Mesendoderm (in vitro differentiated cells): ENCODE data around the gene ST7.

Experiments
- DNase-seq: peaks from one replicate; pipeline ENCODE4 v3.0.0; 2013
- H2AK5ac ChIP-seq: 2 replicates; pipeline ENCODE4 v1.6.1; 2013; ENCODE audit warnings: low read length, inconsistent platforms
- H2BK120ac ChIP-seq: 2 replicates; pipeline ENCODE4 v1.6.1; 2013; ENCODE audit warnings: low read depth, mild to moderate bottlenecking, low read length, moderate library complexity, mixed read lengths
- H2BK15ac ChIP-seq: replicated peaks from 2 replicates; pipeline ENCODE4 v1.6.1; 2013; ENCODE audit warnings: low read depth, mild to moderate bottlenecking, moderate library complexity
- H2BK5ac ChIP-seq: 2 replicates; pipeline ENCODE4 v1.6.1; 2013; ENCODE audit warnings: low read length, inconsistent platforms
- H3K18ac ChIP-seq: 2 replicates; pipeline ENCODE4 v1.6.1; 2013; ENCODE audit warnings: mild to moderate bottlenecking, low read length, mixed read lengths
- H3K23ac ChIP-seq: one replicate; pipeline ENCODE4 v1.6.1; 2013; ENCODE audit warnings: low read length
- H3K27ac ChIP-seq: 2 replicates; pipeline ENCODE4 v1.5.1; 2013; ENCODE audit warnings: low read depth, mild to moderate bottlenecking, inconsistent platforms, low read length, moderate library complexity
- H3K27me3 ChIP-seq: 2 replicates; pipeline ENCODE4 v1.6.1; 2013; ENCODE audit warnings: low read length, control low read depth, mild to moderate bottlenecking, inconsistent platforms; ENCODE audit not compliant: insufficient read depth, poor library complexity
- H3K36me3 ChIP-seq: 2 replicates; pipeline ENCODE4 v1.6.1; 2013; ENCODE audit warnings: low read length, inconsistent platforms; ENCODE audit not compliant: control insufficient read depth, insufficient read depth
- H3K4ac ChIP-seq: one replicate; pipeline ENCODE4 v1.6.1; 2013; ENCODE audit warnings: low read depth, mild to moderate bottlenecking, low read length, moderate library complexity
- H3K4me1 ChIP-seq: 2 replicates; pipeline ENCODE4 v1.6.1; 2013; ENCODE audit warnings: low read depth, low read length, inconsistent platforms; ENCODE audit not compliant: control insufficient read depth
- H3K4me2 ChIP-seq: 2 replicates; pipeline ENCODE4 v1.6.1; 2013; ENCODE audit warnings: low read length
- H3K4me3 ChIP-seq: 2 replicates; pipeline ENCODE4 v1.5.1; 2013; ENCODE audit warnings: mild to moderate bottlenecking, low read length
- H3K56ac ChIP-seq: one replicate; pipeline ENCODE4 v1.6.1; 2013; ENCODE audit warnings: low read length
- H3K79me1 ChIP-seq: 2 replicates; pipeline ENCODE4 v1.6.1; 2013; ENCODE audit warnings: low read length, inconsistent platforms
- H3K79me2 ChIP-seq: 2 replicates; pipeline ENCODE4 v1.6.1; 2013; ENCODE audit warnings: mild to moderate bottlenecking, low read length; ENCODE audit not compliant: control insufficient read depth, insufficient read depth
- H3K9ac ChIP-seq: 2 replicates; pipeline ENCODE4 v1.6.1; 2013; ENCODE audit warnings: low read length, inconsistent platforms
- H4K5ac ChIP-seq: one replicate; pipeline ENCODE4 v1.6.1; 2013; ENCODE audit warnings: low read length
- H4K8ac ChIP-seq: one replicate; pipeline ENCODE4 v1.6.1; 2013; ENCODE audit warnings: low read depth, mild to moderate bottlenecking, control low read depth, low read length, moderate library complexity
- WGBS: extraction: QIAGEN DNeasy Blood & Tissue Kit; methylation state at CpG from one replicate; pipeline ENCODE4 v1.1.7; 2013; ENCODE audit warnings: low lambda C conversion rate, missing lambda C conversion rate; ENCODE audit not compliant: insufficient coverage; ENCODE audit errors: extremely low coverage; 5-methylcytosine and 5-hydroxymethylcytosine counted together

The ST7 gene

DNA sequence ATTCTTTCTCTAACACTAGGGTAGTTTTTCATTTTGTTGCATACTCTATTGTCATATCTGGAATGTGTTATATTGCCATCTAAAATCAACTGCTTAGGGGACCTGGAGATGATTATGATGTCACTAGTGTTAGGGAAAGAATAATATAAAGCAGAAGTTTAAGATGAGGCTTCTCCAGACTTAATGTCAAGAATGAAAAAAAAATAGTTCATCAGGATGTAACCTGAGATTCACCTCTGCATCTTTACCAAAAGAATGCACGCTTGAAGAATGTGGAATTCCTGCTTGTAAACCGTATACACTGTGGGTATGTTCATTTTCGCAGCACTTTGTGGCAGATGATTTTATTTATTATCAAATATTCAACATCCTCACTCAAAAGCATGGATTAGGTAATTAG, 184.6 kb downstream of the ST7 start:
- no peaks in the 10 kb centered on the region for H3K79me2 ChIP-seq
- no peak overlapping the region for H3K56ac ChIP-seq
- H3K4me1 ChIP-seq = peaks cover 6% of the 10 kb centered on the region
- no peak overlapping the region for H3K23ac ChIP-seq
- no peak overlapping the region for H3K4ac ChIP-seq
- no peak overlapping the region for H3K4me3 ChIP-seq
- H2BK5ac ChIP-seq = no peak overlapping the region
- H4K5ac ChIP-seq = no peak overlapping the region
- no CpG with 5 or more reads among the region's 3 CpGs for whole genome bisulfite sequencing
- no peaks in the 10 kb centered on the region for H3K36me3 ChIP-seq
- H2BK120ac ChIP-seq = no peak overlapping the region
- no peak overlapping the region for H4K8ac ChIP-seq
- H3K27me3 ChIP-seq = no peaks in the 10 kb centered on the region
- no peak for DNase-seq
- no peak overlapping the region for H3K27ac ChIP-seq
- H3K9ac ChIP-seq = no peak overlapping the region
- H3K79me1 ChIP-seq = no peaks in the 10 kb centered on the region
- no peak overlapping the region for H3K18ac ChIP-seq
- no peak overlapping the region for H2AK5ac ChIP-seq
- H2BK15ac ChIP-seq = no peak overlapping the region
- no peak overlapping the region for H3K4me2 ChIP-seq

DNA sequence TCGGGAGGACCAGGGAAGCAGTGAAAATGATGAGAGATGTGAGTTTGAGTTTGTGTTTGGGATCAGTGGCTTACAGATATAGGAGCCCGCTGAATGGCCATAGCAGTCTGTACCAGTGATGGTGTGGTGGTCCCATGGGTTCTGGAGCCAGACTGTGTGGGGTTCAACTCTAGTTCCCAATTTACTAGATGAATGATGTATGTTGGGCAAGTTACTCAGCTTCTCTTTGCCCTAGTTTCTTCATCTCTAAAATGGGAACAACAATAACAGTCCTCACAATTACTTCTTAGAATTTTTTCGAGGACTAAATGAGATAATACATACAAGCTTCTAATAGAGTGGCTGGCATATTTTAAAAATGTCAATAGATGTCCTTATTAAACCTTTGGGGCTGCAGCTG, 185.2 kb downstream of the ST7 start:
- H4K5ac ChIP-seq = no peak overlapping the region
- no peaks in the 10 kb centered on the region for H3K27me3 ChIP-seq
- H3K36me3 ChIP-seq = no peaks in the 10 kb centered on the region
- H3K56ac ChIP-seq = no peak overlapping the region
- H3K18ac ChIP-seq = no peak overlapping the region
- no peak overlapping the region for H3K27ac ChIP-seq
- no peak overlapping the region for H2BK15ac ChIP-seq
- H2BK5ac ChIP-seq = no peak overlapping the region
- no peak for DNase-seq
- no peak overlapping the region for H2BK120ac ChIP-seq
- H3K4me1 ChIP-seq = peaks cover 7% of the 10 kb centered on the region
- no peak overlapping the region for H4K8ac ChIP-seq
- no peak overlapping the region for H2AK5ac ChIP-seq
- no CpG with 5 or more reads among the region's 3 CpGs for WGBS
- H3K79me2 ChIP-seq = no peaks in the 10 kb centered on the region
- H3K4ac ChIP-seq = no peak overlapping the region
- no peak overlapping the region for H3K4me2 ChIP-seq
- H3K23ac ChIP-seq = no peak overlapping the region
- H3K4me3 ChIP-seq = no peak overlapping the region
- H3K9ac ChIP-seq = no peak overlapping the region
- H3K79me1 ChIP-seq = no peaks in the 10 kb centered on the region

DNA sequence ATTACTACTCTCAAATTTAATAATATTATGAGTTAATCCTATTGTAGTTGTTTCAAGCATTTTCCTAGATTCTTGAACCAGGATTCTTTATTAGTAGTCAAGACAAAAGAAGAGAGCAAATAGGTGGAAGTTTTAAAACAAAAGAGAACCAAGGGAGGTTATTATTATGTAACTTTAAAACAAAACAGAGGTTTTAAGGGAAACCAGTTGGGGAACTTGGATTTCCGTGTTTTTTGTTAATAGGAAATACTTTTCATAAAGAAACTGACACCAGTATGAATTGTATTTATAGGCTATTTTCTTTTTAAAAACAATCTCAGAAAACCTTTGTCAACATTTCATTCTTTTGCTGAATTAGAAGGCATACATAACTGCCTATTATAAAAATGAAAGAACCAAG, 185.7 kb downstream of the ST7 start:
- no peak overlapping the region for H4K8ac ChIP-seq
- H3K36me3 ChIP-seq = no peaks in the 10 kb centered on the region
- H2AK5ac ChIP-seq = no peak overlapping the region
- H2BK5ac ChIP-seq = no peak overlapping the region
- H2BK120ac ChIP-seq = no peak overlapping the region
- DNase-seq = no peak
- H3K27ac ChIP-seq = no peak overlapping the region
- H3K9ac ChIP-seq = no peak overlapping the region
- peaks cover 7% of the 10 kb centered on the region for H3K4me1 ChIP-seq
- no peak overlapping the region for H3K56ac ChIP-seq
- H3K27me3 ChIP-seq = no peaks in the 10 kb centered on the region
- no peak overlapping the region for H3K18ac ChIP-seq
- H2BK15ac ChIP-seq = no peak overlapping the region
- H3K23ac ChIP-seq = no peak overlapping the region
- no peaks in the 10 kb centered on the region for H3K79me2 ChIP-seq
- no CpG with 5 or more reads among the region's 1 CpG for WGBS
- H3K4me3 ChIP-seq = no peak overlapping the region
- no peak overlapping the region for H3K4ac ChIP-seq
- H3K4me2 ChIP-seq = no peak overlapping the region
- H3K79me1 ChIP-seq = no peaks in the 10 kb centered on the region
- no peak overlapping the region for H4K5ac ChIP-seq

DNA sequence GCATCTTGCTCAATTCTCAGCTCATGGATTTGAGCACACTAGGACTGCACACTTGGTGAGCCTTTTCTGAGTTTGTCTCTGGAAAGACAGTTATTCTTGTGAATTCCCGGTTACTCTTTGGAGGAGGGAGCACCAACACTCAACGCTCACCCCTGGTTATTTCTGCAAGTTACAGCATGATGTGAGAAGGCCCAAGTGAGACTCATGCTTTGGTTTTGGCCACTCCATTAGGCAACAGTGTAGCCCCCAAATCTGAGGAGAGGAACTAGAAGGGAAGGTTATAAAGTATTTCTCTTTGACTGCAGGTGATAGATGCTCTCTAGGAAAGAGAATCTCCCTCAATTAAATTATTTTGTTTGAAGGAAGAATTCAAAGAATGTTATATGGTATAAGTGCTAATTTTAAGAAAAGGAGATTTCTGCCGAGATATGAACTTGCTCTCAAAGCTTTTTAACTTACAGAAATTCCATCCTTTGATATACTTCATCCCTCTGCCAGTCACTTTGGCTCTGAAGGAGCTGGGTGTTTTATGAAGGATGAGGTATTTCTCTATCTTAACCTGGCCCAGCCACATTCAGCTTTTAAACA, 186.2 kb downstream of the ST7 start:
- Histone ChIP-seq H3K9ac (no peak overlapping the region), H3K18ac (no peak overlapping the region), H3K4me2 (no peak overlapping the region), H3K27ac (no peak overlapping the region), H4K8ac (no peak overlapping the region), H3K4me3 (no peak overlapping the region), H3K27me3 (no peaks in the 10 kb centered on the region), H2AK5ac (no peak overlapping the region), H3K56ac (no peak overlapping the region), H3K23ac (no peak overlapping the region), H3K4ac (no peak overlapping the region), H2BK5ac (no peak overlapping the region), H2BK15ac (no peak overlapping the region), H4K5ac (no peak overlapping the region), H3K79me2 (no peaks in the 10 kb centered on the region), H3K4me1 (peaks cover 7% of the 10 kb centered on the region), H3K79me1 (no peaks in the 10 kb centered on the region), H3K36me3 (no peaks in the 10 kb centered on the region), H2BK120ac (no peak overlapping the region)
- no peak for DNase-seq
- WGBS = no CpG with 5 or more reads among the region's 3 CpGs

DNA sequence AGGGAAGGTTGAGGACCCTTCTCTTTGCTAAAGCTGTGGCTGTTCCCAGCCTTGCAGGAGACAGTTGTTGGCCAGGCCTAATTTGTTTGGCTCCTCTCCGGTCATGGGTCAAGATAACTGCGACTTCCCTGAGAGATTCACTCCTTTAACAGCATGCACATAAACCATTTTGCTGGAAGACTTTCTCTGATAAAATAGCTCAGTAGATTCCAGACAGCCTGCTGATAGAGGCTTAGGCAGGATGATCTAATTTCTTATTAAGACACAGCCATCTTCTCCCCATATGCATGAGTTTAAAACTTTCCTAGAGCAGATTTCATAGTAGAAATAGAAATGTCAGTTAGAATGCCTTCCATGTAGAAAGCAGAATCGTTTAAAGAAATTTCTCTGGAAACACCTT, 187.6 kb downstream of the ST7 start:
- Histone ChIP-seq H3K4me1 (peaks cover 7% of the 10 kb centered on the region), H2AK5ac (no peak overlapping the region), H2BK120ac (no peak overlapping the region), H3K4me2 (no peak overlapping the region), H4K5ac (no peak overlapping the region), H3K27me3 (no peaks in the 10 kb centered on the region), H3K36me3 (no peaks in the 10 kb centered on the region), H2BK15ac (no peak overlapping the region), H3K4me3 (no peak overlapping the region), H4K8ac (no peak overlapping the region), H3K79me2 (no peaks in the 10 kb centered on the region), H2BK5ac (no peak overlapping the region), H3K9ac (no peak overlapping the region), H3K27ac (no peak overlapping the region), H3K18ac (no peak overlapping the region), H3K79me1 (no peaks in the 10 kb centered on the region), H3K4ac (no peak overlapping the region), H3K23ac (no peak overlapping the region), H3K56ac (no peak overlapping the region)
- WGBS = no CpG with 5 or more reads among the region's 3 CpGs
- DNase-seq = peak; percentile 37

DNA sequence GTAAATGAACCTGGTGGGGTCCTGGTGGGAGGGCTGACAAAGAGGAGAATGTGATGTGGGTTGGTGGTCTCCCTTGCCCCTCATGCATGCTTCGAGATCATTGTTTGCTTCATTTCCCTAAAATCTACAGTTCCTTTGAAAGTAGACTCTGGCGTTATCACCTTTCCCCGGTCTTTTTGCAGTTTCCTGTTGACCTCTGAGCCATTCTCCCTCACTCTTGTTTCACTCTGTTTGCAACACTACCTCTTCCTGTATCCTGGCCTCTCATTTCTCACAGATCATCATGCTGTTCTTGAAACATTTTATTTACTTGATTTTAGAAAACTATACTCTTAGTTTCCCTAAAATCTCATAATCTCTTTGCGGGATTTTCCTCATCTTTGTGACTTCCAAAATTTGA, 189.8 kb downstream of the ST7 start:
- Histone ChIP-seq H3K79me1 (no peaks in the 10 kb centered on the region), H3K79me2 (no peaks in the 10 kb centered on the region), H3K4me3 (no peak overlapping the region), H4K5ac (no peak overlapping the region), H2BK5ac (no peak overlapping the region), H3K56ac (no peak overlapping the region), H4K8ac (no peak overlapping the region), H3K36me3 (no peaks in the 10 kb centered on the region), H3K9ac (no peak overlapping the region), H3K4me1 (peaks cover 7% of the 10 kb centered on the region), H3K4ac (no peak overlapping the region), H2BK120ac (no peak overlapping the region), H2AK5ac (no peak overlapping the region), H3K23ac (no peak overlapping the region), H3K18ac (no peak overlapping the region), H3K27ac (no peak overlapping the region), H2BK15ac (no peak overlapping the region), H3K27me3 (no peaks in the 10 kb centered on the region), H3K4me2 (no peak overlapping the region)
- no CpG with 5 or more reads among the region's 4 CpGs for WGBS
- DNase-seq = no peak
